PC-3 (cell line): ENCODE measurements around the gene TMEM82. TPM values are rescaled to one million over a fixed set of nuclear protein-coding genes. Genes with fewer than 3 reads are reported as not detected.

ENCODE experiments used
- ATAC-seq: fragments of 200-7000 bp; cut with Tn5 transposase; 2 replicates; pipeline ENCODE4 v1.9.1; 2020; ENCODE audit warnings: mild to moderate bottlenecking, moderate library complexity
- BruUV-seq: library from RNA; stranded (reverse); fragments of 400-500 nt; replicated peaks from 2 replicates; lab custom pipeline; 2021; lab: Mats Ljungman, UMichigan
- CTCF ChIA-PET: fragments of 300-600 bp; sonication (Branson Sonifier 250); formaldehyde crosslinking; loops from one replicate; lab custom pipeline; 2022; ENCODE audit warnings: antibody characterized with exemption; lab: Charles Lee
- POLR2A ChIA-PET: fragments of 300-600 bp; sonication (Branson Sonifier 250); formaldehyde crosslinking; loops from one replicate; lab custom pipeline; 2022; ENCODE audit warnings: antibody characterized with exemption; ENCODE audit not compliant: unreplicated experiment; lab: Charles Lee
- DNase-seq: peaks from one replicate; pipeline ENCODE4 v3.0.0-alpha.2; 2015
- H2AFZ ChIP-seq: fragments of 300-600 bp; sonication (generic); 2 replicates; pipeline ENCODE4 v1.6.0; 2016; ENCODE audit warnings: antibody characterized with exemption, low read length
- H3F3A ChIP-seq: fragments of 300-600 bp; sonication (generic); one replicate; pipeline ENCODE4 v1.6.0; 2017; ENCODE audit warnings: antibody characterized with exemption, low read length, control low read depth, mild to moderate bottlenecking; ENCODE audit not compliant: unreplicated experiment
- H3K27ac ChIP-seq: fragments of 300-600 bp; sonication (generic); 2 replicates; pipeline ENCODE4 v1.5.1; 2016; ENCODE audit warnings: mild to moderate bottlenecking, low read length
- H3K27me3 ChIP-seq: fragments of 300-600 bp; sonication (generic); 2 replicates; pipeline ENCODE4 v1.6.1; 2016; ENCODE audit warnings: low read length, mixed read lengths
- H3K36me3 ChIP-seq: fragments of 300-600 bp; sonication (generic); 2 replicates; pipeline ENCODE4 v1.6.1; 2016; ENCODE audit warnings: low read depth, mixed run types, low read length, mixed read lengths
- H3K4me1 ChIP-seq: fragments of 300-600 bp; sonication (generic); 2 replicates; pipeline ENCODE4 v1.5.1; 2016; ENCODE audit warnings: low read length; ENCODE audit not compliant: insufficient read depth
- H3K4me2 ChIP-seq: fragments of 300-600 bp; sonication (generic); 2 replicates; pipeline ENCODE4 v1.6.0; 2016; ENCODE audit warnings: low read length
- H3K4me3 ChIP-seq: fragments of 300-600 bp; sonication (generic); 2 replicates; pipeline ENCODE4 v1.5.1; 2016; ENCODE audit warnings: mild to moderate bottlenecking, low read length, mixed read lengths
- H3K79me2 ChIP-seq: fragments of 300-600 bp; sonication (generic); 2 replicates; pipeline ENCODE4 v1.6.1; 2017; ENCODE audit warnings: low read length, mixed read lengths
- H3K9ac ChIP-seq: fragments of 300-600 bp; sonication (generic); 2 replicates; pipeline ENCODE4 v1.6.0; 2016; ENCODE audit warnings: mild to moderate bottlenecking, low read length
- H3K9me2 ChIP-seq: fragments of 300-600 bp; sonication (generic); replicated peaks from 2 replicates; pipeline ENCODE4 v1.6.1; 2016; ENCODE audit warnings: mixed run types, low read length, mixed read lengths
- H3K9me3 ChIP-seq: fragments of 300-600 bp; sonication (generic); 2 replicates; pipeline ENCODE4 v1.6.1; 2016; ENCODE audit warnings: low read length, mixed read lengths
- H4K20me1 ChIP-seq: fragments of 300-600 bp; sonication (generic); 2 replicates; pipeline ENCODE4 v1.6.1; 2016; ENCODE audit warnings: low read length, mixed read lengths
- CTCF ChIP-seq: fragments of 300-600 bp; sonication (generic); conservative IDR thresholded peaks from 2 replicates; pipeline ENCODE4 v1.5.1; 2017; ENCODE audit warnings: antibody characterized with exemption, low read depth, mild to moderate bottlenecking, low read length
- EZH2 ChIP-seq: fragments of 300-600 bp; sonication (generic); IDR thresholded peaks from one replicate; pipeline ENCODE4 v1.6.1; 2017; ENCODE audit warnings: antibody characterized with exemption, mild to moderate bottlenecking, low read length; ENCODE audit not compliant: unreplicated experiment
- EZH2phosphoT487 ChIP-seq: fragments of 300-600 bp; sonication (generic); IDR thresholded peaks from 2 replicates; pipeline ENCODE4 v1.6.1; 2018; ENCODE audit warnings: mild to moderate bottlenecking, antibody characterized with exemption, low read length, borderline replicate concordance
- intact Hi-C: fragments of 100-400 bp; cut with micrococcal nuclease; formaldehyde crosslinking; loops from 2 replicates; pipeline ENCODE4 v1.9.0; 2023
- total RNA-seq: library from RNA; depleted of rRNA; stranded (reverse); fragments of >200 nt; gene quantifications from 2 replicates; pipeline ENCODE4 v1.2.3, GENCODE V29; 2014

TMEM82 gene
- total RNA-seq, 1 experiment from 2014 or later: not detected

DNA sequence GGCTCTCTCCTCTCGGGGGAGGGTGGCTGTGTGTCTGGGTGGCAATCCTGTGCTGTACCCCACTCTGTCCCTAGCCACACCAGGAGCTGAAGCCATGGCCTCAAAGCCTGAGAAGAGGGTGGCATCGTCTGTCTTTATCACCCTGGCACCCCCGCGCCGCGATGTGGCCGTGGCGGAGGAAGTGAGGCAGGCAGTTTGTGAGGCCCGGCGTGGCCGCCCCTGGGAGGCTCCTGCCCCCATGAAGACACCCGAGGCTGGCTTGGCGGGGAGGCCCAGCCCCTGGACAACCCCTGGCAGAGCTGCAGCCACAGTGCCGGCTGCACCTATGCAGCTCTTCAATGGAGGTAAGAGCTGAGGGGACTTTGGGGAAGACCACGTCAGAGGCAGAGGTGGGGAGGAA lies 22.6 kb downstream of the TMEM82 start:
- intact Hi-C loops: no loop called here
- Histone ChIP-seq H3K4me1 (peaks cover 36% of the 10 kb centered on the region), H3K27me3 (no peaks in the 10 kb centered on the region), H3K9me3 (no peaks in the 10 kb centered on the region), H3K27ac (peak overlapping the region; percentile 81), H3K9ac (no peak overlapping the region), H3K79me2 (peaks cover 38% of the 10 kb centered on the region), H3K4me2 (no peak overlapping the region), H3K4me3 (no peak overlapping the region), H2AFZ (no peak overlapping the region), H3K36me3 (peaks cover 15% of the 10 kb centered on the region), H3F3A (no peaks in the 10 kb centered on the region), H4K20me1 (no peaks in the 10 kb centered on the region), H3K9me2 (no peaks in the 10 kb centered on the region)
- TF ChIP-seq CTCF (no peak), EZH2phosphoT487 (no peak), EZH2 (no peak)
- CTCF ChIA-PET: no interaction called here
- no peak for DNase-seq
- no peak for ATAC-seq
- no TSS peak for BruUV-seq
- POLR2A ChIA-PET: no interaction called here

DNA sequence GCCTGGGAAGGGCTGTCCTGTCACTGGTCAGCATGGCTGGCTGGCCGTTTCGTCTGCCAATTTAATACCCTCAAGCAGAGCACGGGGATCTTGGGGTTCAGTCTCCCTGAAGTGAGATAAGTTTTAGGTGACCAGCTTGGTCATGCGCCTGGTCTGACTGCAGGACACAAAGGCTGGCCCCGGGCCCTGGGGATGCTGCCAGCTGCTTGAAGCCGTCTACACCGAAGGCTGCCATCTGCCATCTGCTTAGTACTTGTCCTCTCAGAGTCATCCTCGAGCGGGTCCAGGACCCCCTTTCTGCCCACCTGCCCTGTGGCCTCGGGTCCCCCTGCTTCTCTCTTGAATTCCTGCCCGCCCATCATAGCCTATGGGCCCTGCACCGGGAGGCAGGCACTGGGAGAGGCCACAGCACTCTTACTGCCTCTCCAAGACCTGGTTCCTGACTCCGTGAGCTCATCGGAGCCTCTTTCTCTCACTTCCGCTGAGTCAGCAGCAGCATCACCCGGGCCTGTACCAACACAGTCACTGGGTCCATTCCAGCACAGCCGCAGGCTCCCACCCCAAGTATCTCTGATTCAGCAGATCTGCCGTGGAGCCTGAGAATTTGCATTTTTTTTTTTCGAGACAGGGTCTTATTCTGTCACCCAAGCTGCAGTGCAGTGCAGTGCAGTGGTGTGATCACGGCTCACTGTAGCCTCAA lies 23.3 kb downstream of the TMEM82 start:
- Histone ChIP-seq H3K4me1 (peaks cover 29% of the 10 kb centered on the region), H3K9me3 (no peaks in the 10 kb centered on the region), H3K9ac (peak overlapping the region; percentile 40; the same call in 1 of the 2 replicates), H3F3A (no peaks in the 10 kb centered on the region), H3K4me3 (no peak overlapping the region), H3K27me3 (no peaks in the 10 kb centered on the region), H3K79me2 (peaks cover 31% of the 10 kb centered on the region), H3K36me3 (peaks cover 19% of the 10 kb centered on the region), H3K27ac (peak overlapping the region; percentile 81), H3K4me2 (peak overlapping the region; percentile 54), H3K9me2 (no peaks in the 10 kb centered on the region), H4K20me1 (no peaks in the 10 kb centered on the region), H2AFZ (peak overlapping the region; percentile 35; the same call in 1 of the 2 replicates)
- CTCF ChIA-PET: interaction anchor here (0.7 kb wide), 1 partner anchor 173 kb away, joined by 4 read pairs; no protein-coding TSS in a partner anchor
- POLR2A ChIA-PET: interaction anchor here (0.6 to 0.7 kb wide), 2 partner anchors 30 to 161 kb away, joined by 4 to 13 read pairs; no protein-coding TSS in a partner anchor
- peak; percentile 95 for DNase-seq
- peak; percentile 98 for ATAC-seq
- no TSS peak for BruUV-seq
- intact Hi-C loops: no loop called here
- TF ChIP-seq EZH2phosphoT487 (no peak), CTCF (no peak), EZH2 (no peak)

- no peak overlapping the region for H3K9ac ChIP-seq
- peaks cover 8% of the 10 kb centered on the region for H3K79me2 ChIP-seq
- no peak overlapping the region for H3K4me3 ChIP-seq
- peaks cover 20% of the 10 kb centered on the region for H3K4me1 ChIP-seq
- no peaks in the 10 kb centered on the region for H3K27me3 ChIP-seq
- ATAC-seq (no peak), DNase-seq (no peak)
- POLR2A ChIA-PET: no interaction called here
- no peaks in the 10 kb centered on the region for H3F3A ChIP-seq
- BruUV-seq: no TSS peak
- H3K9me3 ChIP-seq: no peaks in the 10 kb centered on the region
- H3K27ac ChIP-seq: no peak overlapping the region
- no peaks in the 10 kb centered on the region for H3K9me2 ChIP-seq
- H2AFZ ChIP-seq: no peak overlapping the region
- no peaks in the 10 kb centered on the region for H4K20me1 ChIP-seq
- no peak for TF ChIP-seq EZH2phosphoT487
- CTCF ChIA-PET: no interaction called here
- H3K4me2 ChIP-seq: no peak overlapping the region
- H3K36me3 ChIP-seq: peaks cover 27% of the 10 kb centered on the region
- intact Hi-C loops: no loop called here
Observed at GRCh38 chr1:15767941-15768340, 25.6 kb downstream of the TMEM82 start.
